OCI-M2 (cell line): ENCODE results near the gene GPR15LG.

Source experiments
- DNase-seq: peaks from one replicate; lab custom pipeline; 2025; ENCODE audit not compliant: unreplicated experiment; lab: John Stamatoyannopoulos, UW

The GPR15LG gene

DNA sequence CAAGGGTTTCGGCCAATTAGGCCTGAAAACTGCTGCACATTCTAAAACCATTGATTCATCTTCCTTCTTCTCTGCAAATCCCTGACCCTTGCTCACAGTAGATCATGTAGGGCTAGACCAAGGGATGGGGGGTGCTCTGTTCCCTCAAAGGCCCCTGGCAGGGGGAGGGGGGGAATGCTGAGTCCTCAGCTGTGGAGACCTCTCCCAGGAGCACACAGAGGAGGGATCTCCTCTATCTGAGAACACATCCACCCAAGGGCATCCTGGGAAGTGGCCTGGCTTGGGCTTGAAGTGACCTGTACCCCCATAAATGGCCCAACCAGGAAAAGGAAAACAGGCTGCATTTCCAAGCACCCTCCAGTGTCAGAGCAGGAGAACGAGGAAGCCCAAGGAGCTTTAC is 19.7 kb downstream of the GPR15LG start:
- no peak for DNase-seq

DNA sequence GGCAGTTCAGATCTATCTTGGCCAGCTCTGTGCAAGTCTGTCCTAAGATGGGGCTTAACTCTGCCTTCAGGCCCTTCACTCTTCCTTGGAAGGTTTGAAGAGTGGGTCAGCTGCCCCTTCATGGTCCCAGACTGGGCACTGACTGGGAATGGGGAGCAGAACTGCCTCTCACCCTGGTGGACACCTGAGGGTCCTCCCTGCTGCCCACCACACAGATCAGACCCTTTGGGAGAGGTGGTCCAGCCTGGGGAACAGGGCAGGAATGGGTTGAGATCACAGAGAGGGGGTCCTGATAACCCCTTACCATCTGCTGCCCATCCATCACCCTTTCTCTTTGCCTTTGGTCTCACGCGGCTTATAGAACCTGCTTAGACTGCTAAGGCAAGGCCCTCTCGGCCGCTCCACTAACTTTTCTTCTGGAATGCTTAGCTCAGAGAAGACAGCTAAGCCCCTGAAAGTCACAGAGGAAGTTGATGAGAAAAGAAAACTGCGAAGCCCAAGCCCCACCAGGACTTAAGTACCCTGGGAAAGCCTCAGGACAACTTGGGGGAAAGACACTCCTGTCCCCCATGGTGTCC is 20.3 kb downstream of the GPR15LG start:
- DNase-seq = no peak

DNA sequence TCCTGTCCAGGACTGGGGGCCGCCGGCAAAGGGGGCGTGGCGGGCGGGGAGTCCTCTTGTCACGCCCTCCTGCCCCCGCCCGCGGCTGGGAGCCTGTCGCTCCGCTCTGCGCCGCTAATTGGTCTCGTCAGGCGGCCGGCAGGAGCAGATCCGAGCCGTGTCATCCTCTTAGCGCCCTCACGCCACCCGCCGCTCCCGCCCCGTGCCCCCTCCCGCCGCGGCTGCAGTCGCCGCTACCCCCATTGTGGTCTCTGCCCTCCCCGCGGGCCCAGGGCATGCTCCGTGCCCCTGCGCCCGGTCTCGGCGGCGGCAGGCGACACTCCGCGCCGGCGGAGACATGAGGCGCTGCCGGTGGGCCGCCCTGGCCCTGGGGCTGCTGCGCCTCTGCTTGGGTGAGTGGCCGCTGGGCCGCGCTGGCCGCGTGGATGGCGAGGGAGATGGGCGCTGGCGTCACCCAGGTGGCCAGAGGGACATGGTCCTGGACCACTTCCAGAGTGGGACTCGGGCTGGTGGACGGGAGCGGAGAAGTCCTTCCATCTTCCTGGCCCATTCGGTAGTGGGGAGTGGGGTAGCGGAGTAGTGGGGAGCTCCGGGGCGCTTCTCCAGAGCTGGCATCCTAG is 20.9 kb downstream of the GPR15LG start, which contains the start of gene CDHR1:
CDHR1 (plus strand) TSS at position 114 of the 620 bp plus-strand sequence; CDS start at position 338, 224 bp downstream.
- no peak for DNase-seq

DNA sequence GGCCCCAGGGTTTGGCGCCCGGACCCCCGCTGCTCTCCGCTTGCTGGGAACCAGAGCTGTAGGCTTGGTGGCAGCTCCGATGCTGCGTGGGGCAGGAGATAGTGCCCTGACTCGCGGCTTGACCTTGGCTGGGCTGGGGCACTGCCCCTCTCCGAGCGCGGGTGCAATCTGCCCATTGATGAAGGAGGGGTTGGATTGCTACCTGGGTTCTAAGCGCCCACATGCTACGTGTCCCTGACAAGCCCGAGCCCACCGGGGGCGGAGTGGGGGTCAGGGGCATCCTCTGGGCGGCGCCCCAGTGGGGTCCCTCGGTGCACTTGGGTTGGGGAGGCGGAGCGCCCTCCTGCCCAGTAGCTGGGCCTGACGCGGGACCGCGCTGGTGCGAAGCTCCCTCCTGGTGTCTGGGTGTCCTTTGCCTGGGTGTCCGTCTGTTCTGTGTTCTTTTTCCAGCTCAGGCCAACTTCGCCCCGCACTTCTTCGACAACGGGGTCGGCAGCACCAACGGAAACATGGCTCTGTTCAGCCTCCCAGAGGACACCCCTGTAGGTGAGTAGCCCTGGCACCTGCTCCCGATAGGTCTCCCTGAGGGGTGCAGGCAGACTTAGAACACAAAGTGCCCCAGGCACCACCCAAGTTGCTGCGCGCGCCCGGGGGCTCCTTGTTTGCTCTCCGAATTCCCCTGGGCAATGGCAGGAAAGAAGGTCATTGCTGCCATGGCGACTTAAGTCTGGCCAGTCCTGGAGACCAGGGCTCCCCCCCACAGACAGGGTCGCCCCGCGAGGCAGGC is 21.6 kb downstream of the GPR15LG start:
- DNase-seq = no peak

DNA sequence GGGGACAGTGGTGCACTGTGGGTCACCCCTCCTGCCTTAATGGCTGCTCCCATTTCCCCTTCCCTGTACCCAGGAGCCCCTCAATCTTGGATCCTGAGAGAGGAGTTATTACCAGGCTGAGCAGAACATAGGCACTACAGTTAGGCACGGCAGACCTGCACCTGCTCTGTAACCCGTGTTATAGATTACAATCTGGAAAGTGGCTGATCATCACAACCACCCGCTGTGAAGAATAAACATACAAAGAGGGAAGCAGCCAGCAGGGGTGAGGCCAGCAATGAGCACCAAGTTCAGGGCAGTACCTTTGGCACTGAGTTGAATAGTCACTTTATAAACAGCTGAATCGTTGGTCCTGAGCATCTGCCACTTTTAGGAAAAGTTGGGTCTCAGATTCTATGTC is 22.5 kb downstream of the GPR15LG start:
- no peak for DNase-seq

DNA sequence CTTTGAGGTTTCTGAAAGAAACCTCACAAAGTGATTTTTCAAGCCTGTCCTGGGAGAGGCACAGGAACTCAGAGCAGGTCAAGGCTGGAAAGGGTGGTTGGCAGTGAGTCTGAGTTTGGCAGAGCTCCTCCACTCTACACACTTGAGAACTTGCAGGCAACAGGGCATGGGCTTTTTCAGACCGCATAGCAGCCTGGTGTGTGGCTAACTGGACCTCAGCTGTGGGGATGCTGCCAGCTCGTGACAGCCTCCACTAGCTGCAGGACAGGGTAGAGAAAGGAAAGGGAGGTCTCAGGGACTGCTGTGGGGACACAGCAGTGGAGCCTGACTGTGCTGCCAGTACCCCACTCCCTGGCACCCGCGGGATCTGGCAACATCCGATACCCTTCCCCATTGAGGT is 23.3 kb downstream of the GPR15LG start:
- no peak for DNase-seq

DNA sequence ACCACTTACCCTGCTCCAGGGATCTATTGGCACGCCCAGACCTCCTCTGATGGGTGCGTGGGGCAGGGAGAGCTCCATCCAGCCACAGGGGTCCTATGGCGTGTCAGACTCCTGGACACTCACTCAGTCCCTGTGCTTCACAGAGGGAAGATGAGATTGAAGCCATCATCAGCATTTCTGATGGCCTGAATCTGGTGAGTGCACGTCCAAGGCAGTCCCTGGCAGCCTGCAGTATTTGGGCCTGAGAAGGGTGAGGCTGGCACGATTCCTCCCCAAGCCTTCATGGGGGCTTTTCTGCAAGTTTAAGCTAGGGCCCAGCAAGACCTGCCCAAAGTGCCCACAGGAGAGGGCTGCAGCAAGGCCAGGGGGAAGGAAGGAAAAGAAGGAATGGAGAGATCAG is 24.0 kb downstream of the GPR15LG start:
- DNase-seq = no peak

DNA sequence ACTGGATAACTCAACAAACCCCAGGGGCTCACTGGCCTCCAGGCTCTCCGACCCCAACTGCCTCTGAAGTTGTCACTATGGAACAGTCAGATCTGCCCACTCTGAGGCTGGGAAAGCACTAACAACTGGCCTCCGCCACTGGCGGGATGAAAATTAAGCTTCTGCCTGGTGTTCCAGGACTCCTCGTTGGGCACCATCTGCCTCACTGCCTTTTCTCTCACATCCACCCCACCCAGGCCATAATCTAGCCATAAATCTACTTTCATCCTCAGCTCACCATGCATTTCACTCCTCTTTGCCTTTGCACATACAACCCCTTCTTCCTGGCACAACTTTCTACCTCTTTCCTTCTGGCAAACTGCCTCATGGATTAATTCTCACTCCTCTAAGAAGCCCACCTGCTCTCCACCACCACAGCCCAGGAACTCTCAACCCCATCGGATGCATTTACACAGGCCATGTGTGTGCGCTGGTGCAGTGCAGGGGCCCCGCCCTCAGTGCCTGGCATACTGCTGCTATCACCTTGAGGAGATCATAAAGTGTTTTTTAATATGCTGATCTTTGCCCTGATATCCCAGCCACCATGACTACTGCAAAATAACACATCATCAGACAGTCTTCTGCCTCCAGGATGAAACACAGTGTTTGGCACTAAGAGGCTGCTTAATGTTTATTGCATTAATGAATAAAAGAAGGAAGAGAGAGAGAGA is 24.8 kb downstream of the GPR15LG start:
- DNase-seq = no peak

DNA sequence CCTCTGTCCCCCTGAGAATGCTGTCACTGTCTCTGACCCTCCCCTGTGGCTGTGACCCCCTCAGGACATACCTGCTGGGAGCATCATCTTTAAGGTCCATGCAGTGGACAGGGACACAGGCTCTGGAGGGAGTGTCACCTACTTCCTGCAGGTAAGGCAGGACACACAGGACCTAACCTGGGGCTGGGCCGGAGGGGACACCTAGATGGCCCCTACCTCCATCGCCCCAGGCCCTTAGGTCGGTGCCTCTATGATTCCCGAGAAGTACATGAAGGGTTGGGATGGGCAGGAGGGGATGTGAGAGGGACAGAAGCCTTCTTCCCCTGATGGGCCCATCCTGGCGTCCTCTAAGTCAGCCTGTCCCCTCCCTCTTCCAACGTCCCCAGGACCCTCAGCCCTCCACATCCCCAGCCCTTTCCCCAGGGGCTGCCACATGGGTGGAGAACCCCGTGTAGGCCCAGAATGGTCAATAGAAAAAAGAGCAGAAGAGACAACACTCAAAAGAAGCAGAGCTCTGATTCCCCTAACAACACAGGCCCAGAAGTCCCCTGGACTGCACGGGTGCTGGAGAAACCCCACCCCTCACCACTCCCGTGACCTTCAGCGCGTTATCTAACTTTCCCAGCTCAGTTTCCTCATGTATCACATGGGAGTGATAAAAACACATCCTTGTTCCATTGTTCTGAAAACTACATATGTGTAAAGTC is 27.1 kb downstream of the GPR15LG start:
- no peak for DNase-seq

DNA sequence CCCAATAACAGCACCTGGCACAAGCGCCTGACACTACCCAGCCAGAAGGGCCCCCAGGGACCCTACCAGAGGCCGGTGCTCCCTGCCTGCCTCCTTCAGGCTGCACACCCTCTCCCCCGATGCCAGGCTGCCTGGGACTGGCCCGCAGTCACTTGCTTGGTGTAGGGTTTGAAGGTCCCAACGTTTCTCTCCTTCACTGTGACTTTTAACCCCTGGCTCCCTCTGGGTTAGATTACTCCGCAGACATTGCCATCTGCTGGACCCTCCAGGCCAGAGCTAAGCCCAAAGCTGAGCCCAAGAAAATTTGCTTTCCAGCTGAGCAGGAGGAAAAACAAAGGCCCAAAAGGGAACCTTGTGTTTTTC is 27.6 kb downstream of the GPR15LG start:
- DNase-seq = no peak

DNA sequence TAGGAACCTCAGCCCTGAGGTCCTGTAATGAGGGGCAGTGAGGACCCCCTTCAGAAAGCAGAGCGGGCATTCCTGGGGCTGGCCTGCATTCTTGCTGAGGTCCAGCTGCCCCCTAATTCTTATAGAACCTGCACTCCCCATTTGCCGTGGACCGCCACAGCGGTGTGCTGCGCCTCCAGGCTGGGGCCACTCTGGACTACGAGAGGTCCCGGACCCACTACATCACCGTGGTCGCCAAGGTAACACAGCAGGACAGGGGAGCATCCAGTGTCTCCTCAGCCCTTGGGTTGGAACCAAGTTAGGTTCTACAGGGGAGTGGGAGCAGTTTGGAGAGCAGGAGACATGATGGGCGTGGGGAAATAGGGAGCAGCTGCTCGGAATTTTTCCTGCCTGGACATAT is 28.1 kb downstream of the GPR15LG start:
- no peak for DNase-seq

DNA sequence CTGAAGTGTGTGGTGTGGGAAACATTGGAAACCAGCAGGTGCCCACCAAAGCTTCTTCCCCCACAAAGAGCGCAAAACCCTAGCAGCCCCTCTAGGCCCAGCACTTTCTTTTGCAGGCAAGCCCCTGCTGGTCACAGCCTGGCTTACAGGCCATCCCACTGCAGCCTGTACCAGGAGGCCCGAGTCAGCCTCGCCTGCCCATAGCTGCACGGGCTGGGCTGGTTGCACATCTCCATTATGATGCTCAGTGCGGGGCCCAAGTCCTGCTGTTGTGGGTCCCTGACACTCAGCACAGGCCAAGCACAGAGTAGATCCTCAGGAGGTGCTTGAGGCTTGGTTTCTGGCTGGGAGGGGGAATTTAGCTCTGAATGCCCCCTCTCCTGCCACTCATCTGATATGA is 28.7 kb downstream of the GPR15LG start:
- DNase-seq = no peak

DNA sequence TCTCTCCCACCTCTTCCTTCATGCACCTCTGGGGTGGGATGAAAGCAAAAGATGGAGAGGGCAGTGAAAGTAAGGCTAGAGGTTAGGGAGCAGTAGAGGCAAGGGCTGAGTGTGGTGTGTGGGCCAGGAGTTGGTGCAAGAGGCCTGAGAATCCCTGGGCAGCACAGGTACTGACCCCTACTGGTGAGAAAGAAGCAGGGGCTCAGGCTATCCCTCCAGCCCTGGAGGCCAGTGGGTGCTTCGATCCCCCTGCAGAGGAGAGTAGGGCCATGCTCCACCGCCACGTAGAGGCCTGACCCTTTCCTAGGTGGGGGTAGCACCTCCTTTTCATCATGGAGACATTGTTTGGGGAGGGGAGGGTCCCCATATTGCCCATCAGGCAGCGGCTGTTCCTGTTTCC is 30.5 kb downstream of the GPR15LG start:
- DNase-seq = no peak

DNA sequence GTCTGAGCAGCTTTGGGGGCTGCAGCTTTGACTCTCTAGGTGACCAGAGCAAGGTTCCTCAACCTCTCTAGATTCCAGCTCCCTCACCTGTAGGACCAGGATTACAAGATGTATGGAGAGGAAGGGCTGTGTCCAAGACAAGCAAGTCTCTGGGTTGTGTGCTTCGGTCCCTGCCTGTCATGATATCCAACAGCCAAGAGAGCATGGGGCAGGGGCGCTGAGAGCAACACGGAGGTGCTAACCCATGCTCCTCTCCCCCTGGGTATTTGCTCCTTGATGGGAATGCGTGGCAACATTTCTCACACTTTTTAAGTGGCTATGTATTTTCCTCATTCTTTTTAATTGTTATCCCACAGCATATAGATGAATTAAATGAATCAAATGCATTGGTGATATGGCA is 31.0 kb downstream of the GPR15LG start:
- no peak for DNase-seq

DNA sequence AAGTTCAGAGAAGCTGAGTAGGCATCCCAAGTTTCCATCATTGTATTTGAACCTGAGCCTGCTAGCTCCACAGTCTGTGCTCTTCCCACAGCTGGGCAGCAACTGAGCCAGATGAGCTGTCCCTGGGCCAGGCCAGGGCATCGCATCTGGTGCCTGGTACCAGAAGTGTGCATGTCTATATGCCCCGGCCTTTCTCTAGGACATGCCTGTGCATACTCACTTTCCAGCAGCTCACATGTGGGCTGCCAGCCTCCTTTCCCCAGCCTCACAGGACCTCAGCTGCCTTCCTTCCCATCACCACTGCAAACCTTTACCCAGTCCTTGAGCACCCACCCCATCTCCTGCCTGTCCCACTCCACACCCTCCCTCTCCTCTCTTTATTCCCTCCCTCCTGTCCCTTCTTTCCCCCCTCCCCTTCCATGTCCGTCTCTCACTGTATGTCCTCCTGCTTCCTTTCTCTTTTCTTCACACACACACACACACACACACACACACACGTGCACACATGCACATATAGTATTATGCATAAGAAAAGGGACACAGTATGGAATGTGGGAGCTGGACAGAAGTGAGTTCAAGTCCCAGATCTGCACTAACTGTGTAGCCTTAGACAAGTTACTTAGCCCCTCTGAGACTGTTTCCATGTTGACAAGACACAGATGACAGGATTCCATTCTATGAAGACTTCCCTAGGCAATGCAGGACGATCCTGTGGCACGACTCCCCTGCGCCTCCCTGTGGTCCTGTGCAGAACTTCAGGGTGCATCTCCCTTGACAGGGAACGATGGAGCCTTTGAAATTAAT is 31.6 kb downstream of the GPR15LG start:
- no peak for DNase-seq

DNA sequence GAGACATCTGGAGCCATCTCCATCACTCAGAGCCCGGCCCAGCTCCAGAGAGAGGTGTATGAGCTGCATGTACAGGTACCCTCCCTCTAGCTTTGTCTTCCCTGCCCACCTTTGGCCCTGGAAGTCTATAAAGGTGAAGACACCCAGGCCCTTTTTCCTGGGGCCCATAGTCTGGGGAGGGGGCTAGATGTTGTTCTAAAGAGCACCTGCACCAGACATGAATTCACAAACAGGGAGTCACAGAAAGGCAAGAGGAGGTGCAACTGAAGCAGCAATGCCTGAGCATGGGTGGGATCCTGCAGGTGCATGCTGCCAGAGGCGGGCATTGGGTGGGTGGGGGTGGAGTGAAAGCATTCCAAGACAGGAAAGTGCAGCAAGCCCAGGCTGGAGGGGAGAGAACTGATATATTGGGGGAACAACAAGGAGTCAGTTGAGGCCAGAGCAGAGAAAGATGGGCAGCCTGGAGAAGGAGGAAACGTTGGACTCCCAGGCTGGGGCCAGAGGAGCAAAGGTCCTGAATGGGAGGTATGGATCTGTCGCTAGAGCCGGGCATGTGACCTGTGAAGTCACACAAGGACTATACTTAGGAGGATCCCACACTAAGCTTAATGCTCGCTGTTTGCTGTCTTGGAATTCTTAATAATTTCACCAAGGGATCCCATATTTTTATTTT is 32.4 kb downstream of the GPR15LG start:
- DNase-seq = no peak

DNA sequence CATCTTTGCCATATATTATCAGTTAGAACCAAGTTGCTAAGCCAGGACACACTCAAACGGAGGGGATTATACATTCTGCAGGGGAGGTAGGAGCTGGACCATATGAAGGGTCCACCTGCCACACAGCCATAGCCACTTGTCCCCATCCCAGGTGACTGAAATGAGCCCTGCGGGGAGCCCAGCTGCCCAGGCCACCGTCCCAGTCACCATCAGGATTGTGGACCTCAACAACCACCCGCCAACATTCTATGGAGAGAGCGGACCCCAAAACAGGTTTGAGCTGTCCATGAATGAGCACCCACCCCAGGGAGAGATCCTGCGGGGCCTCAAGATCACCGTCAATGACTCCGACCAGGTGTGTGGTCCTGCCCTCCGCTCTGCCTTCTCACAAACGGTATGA is 34.4 kb downstream of the GPR15LG start:
- no peak for DNase-seq

DNA sequence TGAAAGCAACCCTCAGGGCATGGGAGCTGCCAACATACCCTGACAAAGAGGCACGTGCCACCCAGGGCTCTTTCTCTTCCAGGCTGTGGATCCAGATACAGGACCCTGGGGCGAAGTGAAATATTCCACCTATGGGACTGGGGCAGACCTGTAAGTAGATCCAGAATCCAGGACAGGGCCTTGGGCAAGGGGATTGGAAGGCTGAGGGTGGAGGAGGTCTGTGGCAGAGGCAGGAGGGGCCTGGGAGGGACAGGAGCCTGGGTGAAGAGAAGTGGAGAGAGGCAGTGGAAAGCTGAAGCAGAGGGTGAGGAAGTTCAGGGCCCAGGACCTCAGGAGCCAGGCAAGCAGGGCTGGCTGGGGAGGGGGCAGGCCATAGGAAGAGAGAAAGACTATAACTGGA is 38.0 kb downstream of the GPR15LG start:
- no peak for DNase-seq

DNA sequence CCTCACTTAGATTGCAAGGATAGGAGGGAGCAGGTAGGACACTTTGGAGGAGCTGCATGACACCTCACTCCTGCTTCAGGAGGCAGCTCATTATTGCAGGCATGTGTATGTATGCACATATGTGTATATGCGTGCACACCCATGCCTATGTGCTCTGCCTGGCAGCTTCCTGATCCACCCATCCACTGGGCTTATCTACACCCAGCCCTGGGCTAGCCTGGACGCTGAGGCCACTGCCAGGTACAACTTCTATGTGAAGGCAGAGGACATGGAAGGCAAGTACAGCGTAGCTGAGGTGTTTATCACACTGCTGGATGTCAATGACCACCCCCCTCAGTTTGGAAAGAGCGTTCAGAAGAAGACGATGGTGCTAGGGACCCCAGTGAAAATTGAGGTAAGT is 38.4 kb downstream of the GPR15LG start:
- no peak for DNase-seq

DNA sequence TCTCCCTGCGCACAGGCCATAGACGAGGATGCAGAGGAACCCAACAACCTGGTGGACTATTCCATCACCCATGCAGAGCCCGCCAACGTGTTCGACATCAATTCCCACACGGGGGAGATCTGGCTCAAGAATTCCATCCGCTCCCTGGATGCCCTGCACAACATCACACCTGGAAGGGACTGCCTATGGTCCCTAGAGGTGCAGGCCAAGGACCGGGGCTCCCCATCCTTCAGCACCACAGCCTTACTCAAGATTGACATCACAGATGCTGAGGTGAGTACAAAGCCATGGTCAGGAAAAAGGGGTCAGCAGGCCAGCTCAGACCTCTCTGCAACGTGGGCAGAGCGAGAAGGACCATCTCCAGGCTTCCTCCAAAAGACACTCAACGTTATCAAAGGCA is 39.5 kb downstream of the GPR15LG start:
- no peak for DNase-seq
